ENCODE results near the gene MPV17.
"Not testable (repeated sequence)": the region's sequence is repeated elsewhere in the genome, so short reads cannot be mapped to it uniquely, and the experiment has no call there.

MPV17 gene

GRCh38 chr2:27322301-27322765 lies 564 bp downstream of the MPV17 start:
- peak; percentile 49 to 71 (median 64) for DNase-seq

GRCh38 chr2:27320958-27321543 lies 1.8 kb downstream of the MPV17 start:
- DNase-seq, result peak; percentile 55 to 80 (median 66)

GRCh38 chr2:27319839-27320238 lies 3.1 kb downstream of the MPV17 start:
- DNase-seq, result not testable (repeated sequence)

GRCh38 chr2:27316655-27317412 lies 6.1 kb downstream of the MPV17 start:
- peak in 2 of 4 experiments; percentile 21 to 30 for DNase-seq

GRCh38 chr2:27315122-27315521 lies 7.8 kb downstream of the MPV17 start:
- no peak for DNase-seq

GRCh38 chr2:27314709-27315108 lies 8.2 kb downstream of the MPV17 start:
- DNase-seq, result no peak

- no peak for DNase-seq
Observed at GRCh38 chr2:27313882-27314645, 8.8 kb downstream of the MPV17 start.

GRCh38 chr2:27312152-27312551 lies 10.7 kb downstream of the MPV17 start:
- no peak for DNase-seq

GRCh38 chr2:27309651-27310050 lies 13.2 kb downstream of the MPV17 start:
- no peak for DNase-seq

GRCh38 chr2:27308359-27308881 lies 14.5 kb downstream of the MPV17 start, which contains the start of gene UCN:
UCN (minus strand) TSS chr2:27308445; CDS start chr2:27307895, 550 bp downstream.
- peak in 1 of 4 experiments; percentile 10 for DNase-seq

- DNase-seq, result peak in 1 of 4 experiments; percentile 20
Observed at GRCh38 chr2:27307545-27308358, 15.1 kb downstream of the MPV17 start.

- no peak for DNase-seq
Observed at GRCh38 chr2:27307287-27307544, 15.7 kb downstream of the MPV17 start.

GRCh38 chr2:27306573-27307286 lies 16.2 kb downstream of the MPV17 start:
- DNase-seq, result peak in 2 of 4 experiments; percentile 32 to 55

GRCh38 chr2:27306136-27306535 lies 16.8 kb downstream of the MPV17 start:
- DNase-seq, result no peak

GRCh38 chr2:27305516-27305915 lies 17.4 kb downstream of the MPV17 start:
- no peak for DNase-seq

- DNase-seq, result no peak
Observed at GRCh38 chr2:27304488-27305240, 18.2 kb downstream of the MPV17 start.

- peak; percentile 78 to 92 (median 86) for DNase-seq
Observed at GRCh38 chr2:27303093-27304025, 19.5 kb downstream of the MPV17 start.

GRCh38 chr2:27300606-27301005 lies 22.3 kb downstream of the MPV17 start:
- not testable (repeated sequence) for DNase-seq

- no peak for DNase-seq
Observed at GRCh38 chr2:27298391-27299080, 24.4 kb downstream of the MPV17 start.
